PC-3 (cell line): ENCODE data around the gene SYT7. TPM values are rescaled to one million over a fixed set of nuclear protein-coding genes. Genes with fewer than 3 reads are reported as not detected.

Source experiments
- ATAC-seq: fragments of 200-7000 bp; cut with Tn5 transposase; 2 replicates; pipeline ENCODE4 v1.9.1; 2020; ENCODE audit warnings: mild to moderate bottlenecking, moderate library complexity
- BruUV-seq: library from RNA; stranded (reverse); fragments of 400-500 nt; replicated peaks from 2 replicates; lab custom pipeline; 2021; lab: Mats Ljungman, UMichigan
- CTCF ChIA-PET: fragments of 300-600 bp; sonication (Branson Sonifier 250); formaldehyde crosslinking; loops from one replicate; lab custom pipeline; 2022; ENCODE audit warnings: antibody characterized with exemption; lab: Charles Lee
- POLR2A ChIA-PET: fragments of 300-600 bp; sonication (Branson Sonifier 250); formaldehyde crosslinking; loops from one replicate; lab custom pipeline; 2022; ENCODE audit warnings: antibody characterized with exemption; ENCODE audit not compliant: unreplicated experiment; lab: Charles Lee
- DNase-seq: peaks from one replicate; pipeline ENCODE4 v3.0.0-alpha.2; 2015
- H2AFZ ChIP-seq: fragments of 300-600 bp; sonication (generic); 2 replicates; pipeline ENCODE4 v1.6.0; 2016; ENCODE audit warnings: antibody characterized with exemption, low read length
- H3F3A ChIP-seq: fragments of 300-600 bp; sonication (generic); one replicate; pipeline ENCODE4 v1.6.0; 2017; ENCODE audit warnings: antibody characterized with exemption, low read length, control low read depth, mild to moderate bottlenecking; ENCODE audit not compliant: unreplicated experiment
- H3K27ac ChIP-seq: fragments of 300-600 bp; sonication (generic); 2 replicates; pipeline ENCODE4 v1.5.1; 2016; ENCODE audit warnings: mild to moderate bottlenecking, low read length
- H3K27me3 ChIP-seq: fragments of 300-600 bp; sonication (generic); 2 replicates; pipeline ENCODE4 v1.6.1; 2016; ENCODE audit warnings: low read length, mixed read lengths
- H3K36me3 ChIP-seq: fragments of 300-600 bp; sonication (generic); 2 replicates; pipeline ENCODE4 v1.6.1; 2016; ENCODE audit warnings: low read depth, mixed run types, low read length, mixed read lengths
- H3K4me1 ChIP-seq: fragments of 300-600 bp; sonication (generic); 2 replicates; pipeline ENCODE4 v1.5.1; 2016; ENCODE audit warnings: low read length; ENCODE audit not compliant: insufficient read depth
- H3K4me2 ChIP-seq: fragments of 300-600 bp; sonication (generic); 2 replicates; pipeline ENCODE4 v1.6.0; 2016; ENCODE audit warnings: low read length
- H3K4me3 ChIP-seq: fragments of 300-600 bp; sonication (generic); 2 replicates; pipeline ENCODE4 v1.5.1; 2016; ENCODE audit warnings: mild to moderate bottlenecking, low read length, mixed read lengths
- H3K79me2 ChIP-seq: fragments of 300-600 bp; sonication (generic); 2 replicates; pipeline ENCODE4 v1.6.1; 2017; ENCODE audit warnings: low read length, mixed read lengths
- H3K9ac ChIP-seq: fragments of 300-600 bp; sonication (generic); 2 replicates; pipeline ENCODE4 v1.6.0; 2016; ENCODE audit warnings: mild to moderate bottlenecking, low read length
- H3K9me2 ChIP-seq: fragments of 300-600 bp; sonication (generic); replicated peaks from 2 replicates; pipeline ENCODE4 v1.6.1; 2016; ENCODE audit warnings: mixed run types, low read length, mixed read lengths
- H3K9me3 ChIP-seq: fragments of 300-600 bp; sonication (generic); 2 replicates; pipeline ENCODE4 v1.6.1; 2016; ENCODE audit warnings: low read length, mixed read lengths
- H4K20me1 ChIP-seq: fragments of 300-600 bp; sonication (generic); 2 replicates; pipeline ENCODE4 v1.6.1; 2016; ENCODE audit warnings: low read length, mixed read lengths
- CTCF ChIP-seq: fragments of 300-600 bp; sonication (generic); conservative IDR thresholded peaks from 2 replicates; pipeline ENCODE4 v1.5.1; 2017; ENCODE audit warnings: antibody characterized with exemption, low read depth, mild to moderate bottlenecking, low read length
- EZH2 ChIP-seq: fragments of 300-600 bp; sonication (generic); IDR thresholded peaks from one replicate; pipeline ENCODE4 v1.6.1; 2017; ENCODE audit warnings: antibody characterized with exemption, mild to moderate bottlenecking, low read length; ENCODE audit not compliant: unreplicated experiment
- EZH2phosphoT487 ChIP-seq: fragments of 300-600 bp; sonication (generic); IDR thresholded peaks from 2 replicates; pipeline ENCODE4 v1.6.1; 2018; ENCODE audit warnings: mild to moderate bottlenecking, antibody characterized with exemption, low read length, borderline replicate concordance
- intact Hi-C: fragments of 100-400 bp; cut with micrococcal nuclease; formaldehyde crosslinking; loops from 2 replicates; pipeline ENCODE4 v1.9.0; 2023
- total RNA-seq: library from RNA; depleted of rRNA; stranded (reverse); fragments of >200 nt; gene quantifications from 2 replicates; pipeline ENCODE4 v1.2.3, GENCODE V29; 2014

Gene SYT7
- total RNA-seq, 1 experiment from 2014 or later = 23.2 TPM

- CTCF ChIA-PET = no interaction called here
- Histone ChIP-seq H3K27me3 (no peaks in the 10 kb centered on the region), H3K9me2 (no peaks in the 10 kb centered on the region), H3K36me3 (no peaks in the 10 kb centered on the region), H3K4me3 (no peak overlapping the region), H3K79me2 (no peaks in the 10 kb centered on the region), H3K4me2 (no peak overlapping the region), H4K20me1 (no peaks in the 10 kb centered on the region), H3F3A (no peaks in the 10 kb centered on the region), H3K4me1 (peaks cover 10% of the 10 kb centered on the region), H3K27ac (no peak overlapping the region), H3K9me3 (no peaks in the 10 kb centered on the region), H2AFZ (no peak overlapping the region), H3K9ac (no peak overlapping the region)
- intact Hi-C loops = loop anchor here (5.0 kb wide), 1 partner anchor 92 kb away; no protein-coding TSS in a partner anchor
- no peak for TF ChIP-seq EZH2
- TF ChIP-seq EZH2phosphoT487 = no peak
- TF ChIP-seq CTCF = no peak
- ATAC-seq (no peak), DNase-seq (no peak)
- no TSS peak for BruUV-seq
- POLR2A ChIA-PET = no interaction called here
Measured at GRCh38 chr11:61534933-61535839, 45.7 kb downstream of the SYT7 start.

- Histone ChIP-seq H2AFZ (no peak overlapping the region), H3K79me2 (no peaks in the 10 kb centered on the region), H3K27me3 (no peaks in the 10 kb centered on the region), H3K9me2 (no peaks in the 10 kb centered on the region), H3K4me2 (no peak overlapping the region), H3K36me3 (no peaks in the 10 kb centered on the region), H3K4me3 (no peak overlapping the region), H3K9ac (no peak overlapping the region), H3K4me1 (peaks cover 10% of the 10 kb centered on the region), H3K27ac (no peak overlapping the region), H3K9me3 (no peaks in the 10 kb centered on the region), H3F3A (no peaks in the 10 kb centered on the region), H4K20me1 (no peaks in the 10 kb centered on the region)
- CTCF ChIA-PET = no interaction called here
- DNase-seq (no peak), ATAC-seq (no peak)
- no TSS peak for BruUV-seq
- POLR2A ChIA-PET = no interaction called here
- intact Hi-C loops = loop anchor here (5.0 kb wide), 1 partner anchor 93 kb away; no protein-coding TSS in a partner anchor
- TF ChIP-seq EZH2phosphoT487 (no peak), CTCF (no peak), EZH2 (no peak)
Measured at GRCh38 chr11:61534025-61534932, 46.6 kb downstream of the SYT7 start.
